Astrocyte (in vitro differentiated cells and primary cell): Measurements from ENCODE around the gene FNDC5. TPM values are rescaled to one million over a fixed set of nuclear protein-coding genes. Genes with fewer than 3 reads are reported as not detected.
A peak's percentile ranks its signal among the peaks of the same experiment; 100 is the strongest.

Source experiments
- DNase-seq: peaks from one replicate; pipeline ENCODE4 v3.0.0-alpha.2; 2010; ENCODE audit warnings: low read depth
- FAIRE-seq: peaks from 2 replicates; lab custom pipeline; 2011; peaks lifted over from hg19 to GRCh38; lab: Jason Lieb, UNC
- H2AFZ ChIP-seq: 2 replicates; pipeline ENCODE4 v1.6.0; 2012; ENCODE audit warnings: low read depth, low read length, inconsistent platforms
- H3K27ac ChIP-seq: 2 replicates; pipeline ENCODE4 v1.5.1; 2011; ENCODE audit warnings: low read depth, low read length, inconsistent platforms
- H3K27me3 ChIP-seq: 2 replicates; pipeline ENCODE4 v1.6.0; 2011; ENCODE audit warnings: low read length, inconsistent platforms; ENCODE audit not compliant: insufficient read depth
- H3K36me3 ChIP-seq: 2 replicates; pipeline ENCODE4 v1.5.1; 2011; ENCODE audit warnings: low read length, inconsistent platforms; ENCODE audit not compliant: insufficient read depth
- H3K4me1 ChIP-seq: 2 replicates; pipeline ENCODE4 v1.5.1; 2011; ENCODE audit warnings: low read length, inconsistent platforms; ENCODE audit not compliant: insufficient read depth
- H3K4me2 ChIP-seq: 2 replicates; pipeline ENCODE4 v1.6.0; 2012; ENCODE audit warnings: low read length, inconsistent platforms
- H3K4me3 ChIP-seq: 2 replicates; pipeline ENCODE4 v1.5.1; 2011; ENCODE audit warnings: low read depth, mild to moderate bottlenecking, low read length, inconsistent platforms; ENCODE audit not compliant: insufficient read depth
- H3K79me2 ChIP-seq: 2 replicates; pipeline ENCODE4 v1.6.0; 2012; ENCODE audit warnings: mild to moderate bottlenecking, low read length, inconsistent platforms; ENCODE audit not compliant: insufficient read depth
- H3K9ac ChIP-seq: 2 replicates; pipeline ENCODE4 v1.6.0; 2012; ENCODE audit warnings: mild to moderate bottlenecking, low read length, inconsistent platforms
- H3K9me3 ChIP-seq: 2 replicates; pipeline ENCODE4 v1.5.1; 2012; ENCODE audit warnings: low read depth, mild to moderate bottlenecking, low read length, inconsistent platforms; ENCODE audit not compliant: insufficient read depth
- H4K20me1 ChIP-seq: 2 replicates; pipeline ENCODE4 v1.6.0; 2012; ENCODE audit warnings: low read length, inconsistent platforms; ENCODE audit not compliant: insufficient read depth
- H3K27ac Mint-ChIP-seq: one replicate; pipeline ENCODE4 v1.8.0; 2021; ENCODE audit warnings: mild to moderate bottlenecking, mixed read lengths; ENCODE audit not compliant: unreplicated experiment
- H3K27me3 Mint-ChIP-seq: one replicate; pipeline ENCODE4 v1.8.0; 2021; ENCODE audit warnings: low read depth, mixed read lengths; ENCODE audit not compliant: unreplicated experiment
- H3K36me3 Mint-ChIP-seq: one replicate; pipeline ENCODE4 v1.8.0; 2021; ENCODE audit warnings: low read depth, mixed read lengths; ENCODE audit not compliant: unreplicated experiment
- H3K4me1 Mint-ChIP-seq: one replicate; pipeline ENCODE4 v1.8.0; 2021; ENCODE audit warnings: low read depth, mixed read lengths; ENCODE audit not compliant: unreplicated experiment
- H3K4me3 Mint-ChIP-seq: one replicate; pipeline ENCODE4 v1.8.0; 2021; ENCODE audit warnings: mild to moderate bottlenecking, moderate library complexity, mixed read lengths; ENCODE audit not compliant: unreplicated experiment
- H3K9me3 Mint-ChIP-seq: one replicate; pipeline ENCODE4 v1.8.0; 2021; ENCODE audit warnings: mild to moderate bottlenecking, mixed read lengths; ENCODE audit not compliant: unreplicated experiment
- CTCF ChIP-seq: IDR thresholded peaks from 2 replicates; pipeline ENCODE4 v1.5.1; 2011; ENCODE audit warnings: low read depth, mild to moderate bottlenecking, inconsistent platforms, low read length, moderate library complexity; ENCODE audit not compliant: insufficient read depth
- EZH2 ChIP-seq: IDR thresholded peaks from 2 replicates; pipeline ENCODE4 v1.6.1; 2012; ENCODE audit warnings: mild to moderate bottlenecking, low read length, inconsistent platforms; ENCODE audit not compliant: insufficient read depth
- total RNA-seq: library from RNA; stranded (reverse); gene quantifications from 2 replicates; pipeline ENCODE4 v1.2.1, GENCODE V29; 2021

Gene FNDC5
- total RNA-seq, 1 donor from 2014 or later, result 0.39 TPM

GRCh38 chr1:32918179-32918578 lies 47.5 kb upstream of the FNDC5 start:
- Histone ChIP-seq H2AFZ (no peak overlapping the region), H3K4me1 (peaks cover 6% of the 10 kb centered on the region), H3K27ac (no peak overlapping the region), H3K36me3 (no peaks in the 10 kb centered on the region), H3K9ac (no peak overlapping the region), H3K4me3 (no peak overlapping the region), H4K20me1 (no peaks in the 10 kb centered on the region), H3K9me3 (no peaks in the 10 kb centered on the region), H3K27me3 (no peaks in the 10 kb centered on the region), H3K4me2 (no peak overlapping the region), H3K79me2 (no peaks in the 10 kb centered on the region)
- Mint-ChIP-seq H3K4me1 (peaks cover 9% of the 10 kb centered on the region), H3K27ac (no peak overlapping the region), H3K27me3 (no peaks in the 10 kb centered on the region), H3K9me3 (peaks cover 1% of the 10 kb centered on the region), H3K4me3 (no peak overlapping the region), H3K36me3 (no peaks in the 10 kb centered on the region)
- DNase-seq, result no peak
- no peak for FAIRE-seq
- TF ChIP-seq CTCF (no peak), EZH2 (no peak)

GRCh38 chr1:32917521-32917920 lies 46.8 kb upstream of the FNDC5 start:
- H3K27me3 ChIP-seq, result no peaks in the 10 kb centered on the region
- Mint-ChIP-seq H3K4me1 (peaks cover 9% of the 10 kb centered on the region), H3K9me3 (peaks cover 1% of the 10 kb centered on the region), H3K36me3 (no peaks in the 10 kb centered on the region), H3K4me3 (no peak overlapping the region), H3K27ac (no peak overlapping the region), H3K27me3 (no peaks in the 10 kb centered on the region)
- H3K4me2 ChIP-seq, result no peak overlapping the region
- no peak overlapping the region for H3K27ac ChIP-seq
- H3K4me1 ChIP-seq, result peaks cover 6% of the 10 kb centered on the region
- H3K9me3 ChIP-seq, result no peaks in the 10 kb centered on the region
- DNase-seq (no peak), FAIRE-seq (no peak)
- H3K4me3 ChIP-seq, result no peak overlapping the region
- H2AFZ ChIP-seq, result no peak overlapping the region
- H3K79me2 ChIP-seq, result no peaks in the 10 kb centered on the region
- no peaks in the 10 kb centered on the region for H3K36me3 ChIP-seq
- H3K9ac ChIP-seq, result no peak overlapping the region
- TF ChIP-seq CTCF (no peak), EZH2 (no peak)
- no peaks in the 10 kb centered on the region for H4K20me1 ChIP-seq

GRCh38 chr1:32915766-32916706 lies 45.3 kb upstream of the FNDC5 start:
- no peak overlapping the region for H3K27ac ChIP-seq
- H3K27me3 ChIP-seq, result no peaks in the 10 kb centered on the region
- no peak overlapping the region for H3K4me3 ChIP-seq
- H3K4me2 ChIP-seq, result no peak overlapping the region
- Mint-ChIP-seq H3K36me3 (no peaks in the 10 kb centered on the region), H3K4me3 (no peak overlapping the region), H3K27ac (no peak overlapping the region), H3K4me1 (peaks cover 9% of the 10 kb centered on the region), H3K27me3 (no peaks in the 10 kb centered on the region), H3K9me3 (peaks cover 1% of the 10 kb centered on the region)
- DNase-seq, result no peak
- no peaks in the 10 kb centered on the region for H3K79me2 ChIP-seq
- no peaks in the 10 kb centered on the region for H3K9me3 ChIP-seq
- no peak overlapping the region for H2AFZ ChIP-seq
- TF ChIP-seq EZH2 (no peak), CTCF (no peak)
- no peaks in the 10 kb centered on the region for H4K20me1 ChIP-seq
- no peak overlapping the region for H3K9ac ChIP-seq
- H3K36me3 ChIP-seq, result no peaks in the 10 kb centered on the region
- peak; percentile 13 for FAIRE-seq
- H3K4me1 ChIP-seq, result peaks cover 6% of the 10 kb centered on the region
